ENCODE results near the gene KCNIP1. TPM values are rescaled to one million over a fixed set of nuclear protein-coding genes. Genes with fewer than 3 reads are reported as not detected.
"Not testable (repeated sequence)": the region's sequence is repeated elsewhere in the genome, so short reads cannot be mapped to it uniquely, and the experiment has no call there.

Gene KCNIP1
- total and polyA plus RNA-seq, 10 of the 15 experiments (the other 5 are each of a cell fraction or from before 2014, with no cell fraction given): not detected

DNA sequence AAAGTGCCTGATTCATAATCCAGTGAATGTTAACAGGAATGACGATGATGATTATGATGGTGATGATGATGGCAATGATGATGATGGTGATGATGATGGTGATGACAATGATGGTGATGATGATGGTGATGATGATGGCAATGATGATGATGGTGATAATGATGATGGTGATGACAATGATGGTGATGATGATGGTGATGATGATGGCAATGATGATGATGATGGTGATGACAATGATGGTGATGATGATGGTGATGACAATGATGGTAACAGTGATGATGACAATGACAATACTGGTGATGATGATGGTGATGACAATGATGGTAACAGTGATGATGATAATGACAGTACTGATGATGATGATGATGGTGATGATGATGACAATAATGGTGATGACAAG lies 46.6 kb downstream of the KCNIP1 start:
- H3K27me3 ChIP-seq (replicated peaks in 1 of 2; ENCODE audit: control insufficient read depth in 2 of 2, insufficient read depth in 2 of 2, low read length in 1 of 2); H2AFZ ChIP-seq (ENCODE audit: control insufficient read depth, low read depth, low read length); POLR2A ChIA-PET; H3K4me2 ChIP-seq (ENCODE audit: control insufficient read depth, insufficient read depth); H3K27ac ChIP-seq (ENCODE audit: control insufficient read depth, insufficient read depth); BruUV-seq (replicated peaks); in situ Hi-C loops (cut with MboI); H3K9me3 ChIP-seq (replicated peaks; ENCODE audit: control insufficient read depth, insufficient read depth, low read length); H3K79me2 ChIP-seq (ENCODE audit: control insufficient read depth, insufficient read depth, low read length); ATAC-seq; intact Hi-C loops (cut with micrococcal nuclease; ENCODE audit: unreplicated experiment); H4K20me1 ChIP-seq (ENCODE audit: control insufficient read depth, insufficient read depth); DNase-seq (ENCODE audit: low read depth, low spot score); H3K9ac ChIP-seq (ENCODE audit: control insufficient read depth, insufficient read depth, low read length); FAIRE-seq; H3K36me3 ChIP-seq (ENCODE audit: control insufficient read depth in 2 of 2, insufficient read depth in 2 of 2, low read length in 1 of 2); H3K4me3 ChIP-seq; SMC1A ChIA-PET (ENCODE audit: uncharacterized antibody, unreplicated experiment); CTCF ChIA-PET; H3K4me1 ChIP-seq (ENCODE audit: control insufficient read depth, insufficient read depth, low read length); RAD21 ChIA-PET (ENCODE audit: unreplicated experiment): not testable (repeated sequence)
- 0% methylated on average over 1 of the region's 1 CpG for WGBS (ENCODE audit: insufficient coverage, insufficient replicate concordance, low lambda C conversion rate, missing lambda C conversion rate)

GRCh38 chr5:170551076-170551475 lies 47.3 kb downstream of the KCNIP1 start:
- no peak for DNase-seq (ENCODE audit: low read depth, low spot score)
- TF ChIP-seq TAF1 (IDR thresholded peaks at IDR 0.05; ENCODE audit: borderline replicate concordance, low read depth, low read length): no peak
- no peak for TF ChIP-seq FOS (IDR thresholded peaks at IDR 0.05; ENCODE audit: borderline replicate concordance, extremely low read depth, insufficient read length)
- TF ChIP-seq RELA (IDR thresholded peaks at IDR 0.05; ENCODE audit: borderline replicate concordance, partially characterized antibody): no peak
- no peak for TF ChIP-seq SMAD5 (IDR thresholded peaks at IDR 0.05; ENCODE audit: low read depth)
- TF ChIP-seq NRF1 (conservative IDR thresholded peaks at IDR 0.05; ENCODE audit: low read depth, low read length): no peak
- no peak for TF ChIP-seq CBX3 (IDR thresholded peaks at IDR 0.05; ENCODE audit: borderline replicate concordance, low read depth)
- no peak for TF ChIP-seq NR2C1 (IDR thresholded peaks at IDR 0.05)
- TF ChIP-seq, protein P1, sequence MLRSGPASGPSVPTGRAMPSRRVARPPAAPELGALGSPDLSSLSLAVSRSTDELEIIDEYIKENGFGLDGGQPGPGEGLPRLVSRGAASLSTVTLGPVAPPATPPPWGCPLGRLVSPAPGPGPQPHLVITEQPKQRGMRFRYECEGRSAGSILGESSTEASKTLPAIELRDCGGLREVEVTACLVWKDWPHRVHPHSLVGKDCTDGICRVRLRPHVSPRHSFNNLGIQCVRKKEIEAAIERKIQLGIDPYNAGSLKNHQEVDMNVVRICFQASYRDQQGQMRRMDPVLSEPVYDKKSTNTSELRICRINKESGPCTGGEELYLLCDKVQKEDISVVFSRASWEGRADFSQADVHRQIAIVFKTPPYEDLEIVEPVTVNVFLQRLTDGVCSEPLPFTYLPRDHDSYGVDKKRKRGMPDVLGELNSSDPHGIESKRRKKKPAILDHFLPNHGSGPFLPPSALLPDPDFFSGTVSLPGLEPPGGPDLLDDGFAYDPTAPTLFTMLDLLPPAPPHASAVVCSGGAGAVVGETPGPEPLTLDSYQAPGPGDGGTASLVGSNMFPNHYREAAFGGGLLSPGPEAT (IDR thresholded peaks at IDR 0.05; ENCODE audit: low read depth): no peak
- 13% methylated on average over 4 of the region's 4 CpGs for WGBS (ENCODE audit: insufficient coverage, insufficient replicate concordance, low lambda C conversion rate, missing lambda C conversion rate)
- ATAC-seq: no peak
- no peak overlapping the region for H3K4me3 ChIP-seq
- POLR2A ChIA-PET: no interaction called here
- no peak overlapping the region for H2AFZ ChIP-seq (ENCODE audit: control insufficient read depth, low read depth, low read length)
- CTCF ChIA-PET: interaction anchor here (0.7 kb wide), 1 partner anchor 177 kb away, joined by 3 read pairs; no protein-coding TSS in a partner anchor
- in situ Hi-C loops (cut with MboI) (no loop called here), intact Hi-C loops (cut with micrococcal nuclease; ENCODE audit: unreplicated experiment) (no loop called here)
- RAD21 ChIA-PET (ENCODE audit: unreplicated experiment): no interaction called here
- SMC1A ChIA-PET (ENCODE audit: uncharacterized antibody, unreplicated experiment): no interaction called here
- no peaks in the 10 kb centered on the region for H3K79me2 ChIP-seq (ENCODE audit: control insufficient read depth, insufficient read depth, low read length)
- no peak overlapping the region for H3K4me2 ChIP-seq (ENCODE audit: control insufficient read depth, insufficient read depth)
- peaks cover 2 to 5% of the 10 kb centered on the region in 2 experiments; a peak in 2 of 4 replicates for H3K27me3 ChIP-seq (replicated peaks in 1 of 2; ENCODE audit: control insufficient read depth in 2 of 2, insufficient read depth in 2 of 2, low read length in 1 of 2)
- H3K4me1 ChIP-seq (ENCODE audit: control insufficient read depth, insufficient read depth, low read length): no peaks in the 10 kb centered on the region
- BruUV-seq (replicated peaks): no TSS peak
- no peaks in the 10 kb centered on the region for H3K9me3 ChIP-seq (replicated peaks; ENCODE audit: control insufficient read depth, insufficient read depth, low read length)
- H4K20me1 ChIP-seq (ENCODE audit: control insufficient read depth, insufficient read depth): no peaks in the 10 kb centered on the region; the same call in 1 of the 2 replicates
- H3K27ac ChIP-seq (ENCODE audit: control insufficient read depth, insufficient read depth): no peak overlapping the region
- no peaks in the 10 kb centered on the region for H3K36me3 ChIP-seq (ENCODE audit: control insufficient read depth in 2 of 2, insufficient read depth in 2 of 2, low read length in 1 of 2)
- H3K9ac ChIP-seq (ENCODE audit: control insufficient read depth, insufficient read depth, low read length): no peak overlapping the region
- FAIRE-seq: no peak

Data from GM12878 (cell line).